NB4 (cell line): ENCODE measurements around the gene PANK4.

Experiments
- CTCF ChIP-seq: IDR thresholded peaks from one replicate; pipeline ENCODE4 v1.5.1; 2012; ENCODE audit warnings: low read depth, low read length
- MYC ChIP-seq: IDR thresholded peaks from 2 replicates; pipeline ENCODE4 v1.6.1; 2011; ENCODE audit warnings: low read depth, low read length
- POLR2A ChIP-seq: IDR thresholded peaks from 2 replicates; pipeline ENCODE4 v1.6.1; 2011; ENCODE audit warnings: mild to moderate bottlenecking; ENCODE audit not compliant: insufficient read length; ENCODE audit errors: extremely low read depth

DNA sequence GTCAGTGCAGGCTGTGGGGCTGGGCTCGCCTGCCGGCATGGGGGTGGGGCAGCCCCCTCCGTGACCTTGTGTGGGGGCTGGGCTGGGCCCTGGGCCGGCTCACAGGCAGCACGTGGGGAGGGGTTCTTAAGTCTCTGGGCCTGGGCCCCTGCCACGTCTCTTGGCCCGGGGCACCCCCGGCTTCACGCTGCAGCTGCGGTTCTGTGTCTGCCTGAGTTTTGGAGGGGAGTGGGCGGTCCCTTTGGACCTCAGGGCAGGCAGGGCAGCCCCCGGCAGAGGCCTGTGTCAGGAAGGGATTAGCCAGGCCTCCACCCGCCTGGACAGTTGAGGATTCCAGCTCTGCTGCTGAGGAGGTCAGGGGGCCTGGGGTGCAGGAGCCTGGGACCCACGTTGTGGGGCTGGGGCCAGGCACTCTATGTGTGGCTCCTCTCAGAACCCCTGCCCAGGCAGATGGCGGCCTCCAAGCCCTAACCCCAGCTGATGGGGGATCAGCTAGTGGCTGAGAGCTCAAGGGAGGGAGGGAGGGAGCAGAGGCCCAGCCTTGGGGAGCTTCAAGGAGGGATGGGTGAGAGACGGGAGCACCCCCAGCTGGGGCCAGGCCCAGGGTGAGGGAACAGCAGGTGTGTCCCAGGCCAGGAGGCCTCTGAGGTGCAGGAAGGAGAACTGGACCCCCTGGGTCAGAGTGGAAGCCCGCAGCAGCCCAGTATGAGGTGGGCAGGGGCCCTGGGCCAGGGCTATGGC, 52.1 kb downstream of the PANK4 start:
- TF ChIP-seq MYC (no peak), CTCF (no peak), POLR2A (no peak)
